ENCODE results near the gene TMED4.

- TF ChIP-seq CTCF (IDR thresholded peaks at IDR 0.05; ENCODE audit: low read depth, low read length, missing input control) (peak; percentile 37), RAD21 (IDR thresholded peaks at IDR 0.05) (peak; percentile 17 to 54), JUND (IDR thresholded peaks at IDR 0.05) (no peak), REST (IDR thresholded peaks at IDR 0.05) (no peak), SP1 (IDR thresholded peaks at IDR 0.05) (no peak), ATF3 (IDR thresholded peaks at IDR 0.05) (no peak), HNF4G (IDR thresholded peaks at IDR 0.05) (no peak), FOXA1 (IDR thresholded peaks at IDR 0.05) (no peak), HNF4A (conservative IDR thresholded peaks at IDR 0.05) (no peak), YY1 (IDR thresholded peaks at IDR 0.05) (no peak), GABPA (IDR thresholded peaks at IDR 0.05 in 1 of 2, conservative IDR thresholded peaks at IDR 0.05 in 1 of 2) (no peak), EGR1 (IDR thresholded peaks at IDR 0.05; ENCODE audit: low read depth in 2 of 2) (no peak), TAF1 (conservative IDR thresholded peaks at IDR 0.05) (no peak), ZBTB33 (IDR thresholded peaks at IDR 0.05) (no peak)
These were observed 47.5 kb downstream of the TMED4 start for GRCh38 chr7:44534501-44534900.
